Stimulated activated CD4-positive, alpha-beta T cell treated with anti-CD3 and anti-CD28 coated beads, Interleukin-1b, Interleukin-23, amount 100 ng/mL, for 48 hours (primary cell): ENCODE results near the gene PARD3.

Experiments used
- DNase-seq: peaks from one replicate; pipeline ENCODE4 v3.0.0-alpha.2; 2020

PARD3 gene

GRCh38 chr10:34558093-34558583, 257.0 kb downstream of the PARD3 start:
- DNase-seq = no peak

GRCh38 chr10:34557173-34557572, 257.9 kb downstream of the PARD3 start:
- no peak for DNase-seq

DNA sequence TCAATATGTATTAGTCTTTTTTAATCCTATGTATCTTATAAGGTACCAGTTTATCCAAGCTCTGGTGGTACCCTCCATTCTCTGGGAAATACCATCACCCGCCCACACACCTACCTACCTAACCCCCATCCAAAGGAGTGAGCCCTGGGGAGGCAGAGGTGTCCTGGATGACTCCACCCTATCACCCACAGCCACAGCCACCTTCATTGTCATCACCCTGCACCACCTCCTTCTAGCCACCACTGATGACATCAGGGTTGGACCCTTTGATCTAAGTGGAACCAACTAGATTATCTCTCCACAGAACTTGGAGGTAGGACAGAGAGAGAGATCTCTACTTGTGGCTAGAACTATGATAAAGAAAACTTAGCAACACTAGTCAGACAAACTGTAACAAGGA, 259.4 kb downstream of the PARD3 start:
- no peak for DNase-seq

DNA sequence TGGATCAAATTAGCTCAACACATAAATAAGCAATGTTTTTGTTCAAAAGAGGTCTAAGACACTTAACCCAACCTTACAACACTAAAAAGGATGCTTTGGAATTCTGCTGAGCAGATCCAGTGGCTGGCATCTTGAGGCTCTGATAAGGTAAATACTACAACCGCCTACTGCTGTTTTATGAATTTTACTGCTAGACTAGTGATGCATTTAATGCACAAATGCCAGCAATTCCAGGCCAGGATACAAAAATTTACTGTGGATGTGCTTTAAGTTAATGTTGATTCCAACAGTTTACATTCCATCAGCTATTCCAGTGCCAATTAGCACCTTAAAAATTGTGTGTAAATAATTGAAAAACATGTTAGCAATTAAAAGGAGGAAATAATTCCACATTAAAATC, 261.3 kb downstream of the PARD3 start:
- DNase-seq = no peak

GRCh38 chr10:34551295-34551694, 263.8 kb downstream of the PARD3 start:
- DNase-seq = no peak

GRCh38 chr10:34549953-34550352, 265.1 kb downstream of the PARD3 start:
- no peak for DNase-seq

DNA sequence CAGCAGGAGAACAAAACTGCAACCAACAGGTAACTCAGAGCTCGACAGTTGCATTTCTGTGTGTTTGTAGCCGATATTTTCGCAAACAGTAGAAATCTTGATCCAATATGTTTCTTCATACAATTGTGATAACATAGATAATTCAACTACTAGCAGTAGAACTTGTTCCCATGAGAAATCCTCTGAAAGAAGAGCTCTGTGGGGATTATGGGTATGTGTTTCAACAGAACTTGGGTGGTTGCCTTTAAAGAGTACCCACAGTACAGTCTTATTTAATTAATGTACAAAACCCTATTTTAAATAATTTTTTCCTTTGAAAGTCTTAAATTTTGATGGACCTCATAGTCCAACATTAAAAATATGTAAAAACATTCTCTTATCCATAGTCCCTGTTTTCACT, 266.1 kb downstream of the PARD3 start:
- no peak for DNase-seq

- DNase-seq = no peak
These were observed 266.6 kb downstream of the PARD3 start for GRCh38 chr10:34548466-34548865.

GRCh38 chr10:34547695-34548094, 267.4 kb downstream of the PARD3 start:
- DNase-seq = no peak

GRCh38 chr10:34547291-34547690, 267.8 kb downstream of the PARD3 start:
- DNase-seq = no peak

DNA sequence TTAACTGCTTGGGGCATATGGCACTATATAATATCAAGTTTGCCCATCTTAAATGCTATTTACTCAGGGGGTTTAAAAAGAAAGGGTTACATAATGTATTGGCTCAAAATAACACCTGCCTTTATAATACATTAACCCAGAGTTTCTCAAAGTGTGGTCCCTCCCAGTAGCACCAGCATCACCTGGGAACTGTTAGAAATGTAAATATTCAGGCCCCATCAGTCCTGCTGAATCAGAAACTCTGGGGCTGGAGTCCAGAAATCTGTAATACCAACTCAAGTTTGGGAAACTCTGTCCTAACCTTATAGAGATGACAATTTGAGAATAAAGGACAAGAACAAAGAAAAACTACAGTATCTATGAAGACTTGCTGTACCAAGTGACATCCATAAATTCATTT, 270.7 kb downstream of the PARD3 start:
- DNase-seq = no peak

GRCh38 chr10:34543716-34544115, 271.4 kb downstream of the PARD3 start:
- no peak for DNase-seq

GRCh38 chr10:34540492-34540891, 274.6 kb downstream of the PARD3 start:
- DNase-seq = no peak

DNA sequence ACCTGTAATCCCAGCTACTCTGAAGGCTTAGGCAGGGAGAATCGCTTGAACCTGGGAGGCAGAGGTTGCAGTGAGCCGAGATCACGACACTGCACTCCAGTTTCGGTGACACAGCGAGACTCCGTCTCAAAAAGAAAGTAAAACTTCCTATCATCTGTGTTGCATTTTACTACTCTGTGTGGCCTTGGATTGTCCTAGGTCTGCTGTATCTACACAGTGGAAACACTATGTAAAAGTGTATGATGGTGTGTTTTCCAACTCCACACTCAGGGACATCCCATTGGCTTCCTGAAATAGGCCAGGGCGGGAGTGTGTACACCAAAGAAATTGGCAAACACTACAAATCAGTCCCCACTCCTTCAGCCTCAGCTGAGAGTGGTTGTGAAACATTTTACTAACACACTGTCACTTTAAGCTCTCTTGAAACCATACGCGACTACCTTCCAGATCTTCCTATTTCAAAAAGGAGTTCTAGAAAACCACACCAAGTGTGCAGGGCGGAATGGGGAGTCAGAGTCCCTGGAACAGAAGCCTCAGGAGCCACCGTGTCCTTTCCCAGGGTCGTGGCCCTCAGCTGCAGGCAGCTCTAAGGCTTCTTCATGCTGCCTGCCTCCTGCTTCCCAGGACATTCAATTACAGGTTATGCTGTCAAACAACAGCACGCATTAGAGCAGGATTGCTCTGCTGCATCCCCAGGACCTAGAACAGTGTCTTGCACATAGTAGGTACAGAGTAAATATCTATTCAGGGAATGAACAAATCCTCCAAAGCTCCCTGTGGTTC, 275.4 kb downstream of the PARD3 start:
- DNase-seq = no peak

GRCh38 chr10:34538281-34538829, 276.7 kb downstream of the PARD3 start:
- DNase-seq = no peak

- no peak for DNase-seq
These were observed 277.4 kb downstream of the PARD3 start for GRCh38 chr10:34537629-34538231.

- DNase-seq = no peak
These were observed 279.2 kb downstream of the PARD3 start for GRCh38 chr10:34535872-34536271.

DNA sequence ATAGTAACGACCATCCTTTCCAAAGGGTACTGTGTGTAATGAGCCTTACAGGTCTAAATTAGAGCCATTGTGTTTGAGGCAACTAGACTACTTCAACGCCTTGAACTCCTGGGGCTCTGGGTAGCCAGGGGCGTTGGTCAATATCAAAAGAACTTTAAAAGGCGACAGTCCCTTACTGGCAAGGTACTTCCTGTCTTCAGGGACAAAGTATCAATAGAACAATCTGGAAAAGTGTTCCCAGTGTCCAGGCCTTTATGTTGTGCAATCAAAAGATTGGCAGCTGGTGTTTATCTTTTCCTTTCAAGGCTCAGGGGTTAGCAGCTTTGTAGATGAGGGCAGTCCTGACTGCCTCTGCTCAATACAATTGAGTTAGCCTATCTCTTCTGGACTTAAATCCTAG, 284.3 kb downstream of the PARD3 start:
- DNase-seq = no peak

DNA sequence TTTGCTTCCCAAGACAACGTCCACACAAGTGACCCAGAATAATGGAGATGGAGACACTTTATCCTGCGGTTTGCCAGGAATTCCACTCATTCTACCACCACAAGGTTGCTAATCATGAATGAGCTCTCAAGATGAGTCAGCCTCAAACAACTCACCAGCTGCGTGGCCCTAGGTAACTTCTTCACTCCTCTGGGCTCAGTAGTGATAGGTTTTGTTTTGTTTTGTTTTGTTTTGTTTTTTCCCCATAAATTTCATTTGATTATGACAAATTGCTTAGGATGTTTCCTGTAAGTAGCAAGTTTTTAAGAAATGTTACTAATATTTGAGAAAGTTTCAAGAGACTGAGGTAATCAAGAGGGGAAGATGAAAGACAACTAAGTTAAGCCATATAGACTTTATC, 286.8 kb downstream of the PARD3 start:
- no peak for DNase-seq

DNA sequence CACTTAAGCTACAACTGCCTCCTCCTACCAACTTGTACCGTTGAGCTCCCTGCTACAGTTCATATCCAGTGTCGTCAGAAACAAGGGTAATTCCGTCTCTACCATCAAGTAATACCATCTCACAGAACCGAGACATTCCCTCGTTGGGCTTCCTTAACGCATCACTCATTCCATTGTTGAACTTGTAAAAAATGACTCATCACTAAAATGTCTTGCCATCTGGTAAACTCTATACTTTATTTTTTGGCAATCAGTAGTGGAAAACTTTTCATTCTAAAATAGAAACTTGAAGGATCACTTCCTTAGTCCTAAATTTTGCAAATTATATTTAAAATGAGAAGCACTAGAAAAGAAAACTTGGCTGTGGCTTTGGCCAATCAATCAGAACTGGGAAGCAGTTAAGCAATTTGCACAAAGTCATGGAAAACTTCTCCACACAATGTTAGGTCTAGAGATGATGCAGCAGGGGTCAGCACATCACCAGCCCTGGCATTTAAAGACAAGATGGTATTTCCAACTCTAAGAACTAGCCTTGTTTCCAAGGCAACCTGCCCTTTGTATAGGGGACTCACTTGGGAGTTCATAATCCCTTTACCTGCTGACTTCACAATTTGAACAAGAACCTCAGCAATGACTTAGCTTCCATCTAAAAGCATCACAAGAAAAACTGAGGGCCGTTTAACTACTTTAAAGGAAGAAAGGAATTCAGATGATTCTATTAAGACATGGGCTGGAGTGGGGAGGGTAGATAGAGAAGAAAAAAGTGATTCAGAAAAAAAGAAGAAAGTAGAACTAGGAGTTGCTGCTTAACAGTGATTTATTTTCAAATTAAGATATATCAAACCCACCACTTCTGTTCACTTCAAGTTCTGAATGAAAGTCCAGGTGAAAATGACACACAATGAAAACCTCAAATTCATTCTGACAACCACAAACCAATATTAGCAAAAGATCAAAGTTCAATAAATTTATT, 288.1 kb downstream of the PARD3 start:
- DNase-seq = no peak

GRCh38 chr10:34526186-34526585, 288.9 kb downstream of the PARD3 start:
- no peak for DNase-seq

- no peak for DNase-seq
These were observed 290.6 kb downstream of the PARD3 start for GRCh38 chr10:34524369-34525091.
